H9 (cell line): ENCODE results near the gene THBS4. TPM values are rescaled to one million over a fixed set of nuclear protein-coding genes. Genes with fewer than 3 reads are reported as not detected.

ENCODE experiments used
- DNase-seq: peaks from one replicate; pipeline ENCODE4 v3.0.0-alpha.2; 2017
- H2AFZ ChIP-seq: one replicate; pipeline ENCODE4 v1.6.1; 2013; ENCODE audit warnings: mild to moderate bottlenecking, low read length, control low read depth, moderate library complexity
- H2AK5ac ChIP-seq: 2 replicates; pipeline ENCODE4 v1.6.1; 2013; ENCODE audit warnings: low read length, control low read depth, mixed read lengths; ENCODE audit not compliant: insufficient read length
- H2BK120ac ChIP-seq: one replicate; pipeline ENCODE4 v1.6.1; 2013; ENCODE audit warnings: low read depth, mild to moderate bottlenecking, low read length, control low read depth, inconsistent platforms; ENCODE audit not compliant: poor library complexity, severe bottlenecking
- H2BK12ac ChIP-seq: 2 replicates; pipeline ENCODE4 v1.6.1; 2013; ENCODE audit warnings: low read length, control low read depth, mixed read lengths, low read depth; ENCODE audit not compliant: insufficient read length
- H2BK15ac ChIP-seq: 2 replicates; pipeline ENCODE4 v1.6.1; 2013; ENCODE audit warnings: low read depth, low read length, control low read depth
- H2BK20ac ChIP-seq: one replicate; pipeline ENCODE4 v1.6.1; 2013; ENCODE audit warnings: low read depth, mild to moderate bottlenecking, low read length, control low read depth, inconsistent platforms; ENCODE audit not compliant: poor library complexity, severe bottlenecking
- H2BK5ac ChIP-seq: 2 replicates; pipeline ENCODE4 v1.6.1; 2013; ENCODE audit warnings: low read length, control low read depth, mixed read lengths; ENCODE audit not compliant: insufficient read length
- H3K14ac ChIP-seq: 2 replicates; pipeline ENCODE4 v1.6.1; 2013; ENCODE audit warnings: low read length, control low read depth; ENCODE audit not compliant: insufficient read depth
- H3K18ac ChIP-seq: 2 replicates; pipeline ENCODE4 v1.6.1; 2013; ENCODE audit warnings: low read depth, mild to moderate bottlenecking, mixed read lengths, low read length, control low read depth; ENCODE audit not compliant: insufficient read length
- H3K23ac ChIP-seq: 2 replicates; pipeline ENCODE4 v1.6.1; 2013; ENCODE audit warnings: low read length, control low read depth, mixed read lengths, low read depth; ENCODE audit not compliant: insufficient read length
- H3K23me2 ChIP-seq: 2 replicates; pipeline ENCODE4 v1.6.1; 2013; ENCODE audit warnings: low read depth, mild to moderate bottlenecking, mixed read lengths, low read length, control low read depth; ENCODE audit not compliant: insufficient read length, poor library complexity, severe bottlenecking
- H3K27ac ChIP-seq: 2 replicates; pipeline ENCODE4 v1.5.1; 2013; ENCODE audit warnings: low read length, control low read depth, mixed read lengths, low read depth; ENCODE audit not compliant: insufficient read length
- H3K27me3 ChIP-seq: 2 replicates; pipeline ENCODE4 v1.6.1; 2013; ENCODE audit warnings: low read length, control low read depth, inconsistent platforms; ENCODE audit not compliant: insufficient read depth
- H3K4ac ChIP-seq: 2 replicates; pipeline ENCODE4 v1.6.1; 2013; ENCODE audit warnings: low read depth, mild to moderate bottlenecking, control low read depth, inconsistent platforms, low read length, moderate library complexity
- H3K4me1 ChIP-seq: 2 replicates; pipeline ENCODE4 v1.6.1; 2013; ENCODE audit warnings: low read length, control low read depth, inconsistent platforms; ENCODE audit not compliant: insufficient read depth
- H3K4me2 ChIP-seq: 2 replicates; pipeline ENCODE4 v1.6.1; 2013; ENCODE audit warnings: low read length, control low read depth, mixed read lengths; ENCODE audit not compliant: insufficient read length, insufficient read depth
- H3K56ac ChIP-seq: 2 replicates; pipeline ENCODE4 v1.6.1; 2013; ENCODE audit warnings: low read depth, mild to moderate bottlenecking, mixed read lengths, low read length, control low read depth; ENCODE audit not compliant: insufficient read length
- H3K79me1 ChIP-seq: 2 replicates; pipeline ENCODE4 v1.6.1; 2013; ENCODE audit warnings: low read depth, mild to moderate bottlenecking, moderate library complexity, low read length, control low read depth, inconsistent platforms; ENCODE audit not compliant: insufficient read depth, poor library complexity, severe bottlenecking
- H3K79me2 ChIP-seq: 2 replicates; pipeline ENCODE4 v1.6.1; 2013; ENCODE audit warnings: low read length, control low read depth, inconsistent platforms; ENCODE audit not compliant: insufficient read depth
- H3K9ac ChIP-seq: 2 replicates; pipeline ENCODE4 v1.6.1; 2013; ENCODE audit warnings: low read length, control low read depth, mixed read lengths; ENCODE audit not compliant: insufficient read length; ENCODE audit errors: extremely low read depth
- H3K9me3 ChIP-seq: one replicate; pipeline ENCODE4 v1.6.1; 2013; ENCODE audit warnings: low read depth, low read length, inconsistent platforms; ENCODE audit not compliant: control insufficient read depth
- H3T11ph ChIP-seq: one replicate; pipeline ENCODE4 v1.6.1; 2013; ENCODE audit warnings: mild to moderate bottlenecking, low read length, control low read depth, inconsistent platforms
- H4K20me1 ChIP-seq: one replicate; pipeline ENCODE4 v1.6.1; 2013; ENCODE audit not compliant: control insufficient read depth, insufficient read length, insufficient read depth
- H4K5ac ChIP-seq: 2 replicates; pipeline ENCODE4 v1.6.1; 2013; ENCODE audit warnings: low read depth, mild to moderate bottlenecking, mixed read lengths, low read length, control low read depth; ENCODE audit not compliant: insufficient read length
- H4K8ac ChIP-seq: replicated peaks from 2 replicates; pipeline ENCODE4 v1.6.1; 2013; ENCODE audit warnings: low read length, control low read depth, mixed read lengths, low read depth; ENCODE audit not compliant: insufficient read length
- H4K91ac ChIP-seq: 2 replicates; pipeline ENCODE4 v1.6.1; 2013; ENCODE audit warnings: low read depth, mild to moderate bottlenecking, moderate library complexity, mixed read lengths, low read length, control low read depth; ENCODE audit not compliant: insufficient read length
- H3K27ac Mint-ChIP-seq, 3 experiments: 2 replicates in 2 of 3; 3 replicates in 1 of 3; pipeline ENCODE4 v1.8.0; 2020 to 2021; ENCODE audit warnings: mixed read lengths in 3 of 3, mild to moderate bottlenecking in 1 of 3, moderate library complexity in 1 of 3
- H3K27me3 Mint-ChIP-seq: 2 replicates; pipeline ENCODE4 v1.8.0; 2021; ENCODE audit warnings: low read depth, mild to moderate bottlenecking, moderate library complexity, mixed read lengths
- H3K36me3 Mint-ChIP-seq, 3 experiments: 2 replicates in 2 of 3; 3 replicates in 1 of 3; pipeline ENCODE4 v1.8.0; 2020 to 2021; ENCODE audit warnings: low read depth in 3 of 3, mixed read lengths in 3 of 3; ENCODE audit not compliant: insufficient read depth in 1 of 3
- H3K4me1 Mint-ChIP-seq, 2 experiments: 2 replicates each; pipeline ENCODE4 v1.8.0; 2020; ENCODE audit warnings: mixed read lengths in 2 of 2
- H3K4me3 Mint-ChIP-seq, 2 experiments: 2 replicates in 1 of 2; 3 replicates in 1 of 2; pipeline ENCODE4 v1.8.0; 2020 to 2021; ENCODE audit warnings: mild to moderate bottlenecking in 2 of 2, mixed read lengths in 2 of 2, moderate library complexity in 1 of 2
- H3K9me3 Mint-ChIP-seq, 2 experiments: 2 replicates in 1 of 2; 3 replicates in 1 of 2; pipeline ENCODE4 v1.8.0; 2020; ENCODE audit warnings: mild to moderate bottlenecking in 2 of 2, mixed read lengths in 2 of 2, moderate library complexity in 1 of 2
- WGBS: extraction: QIAGEN DNeasy Blood & Tissue Kit; methylation state at CpG from one replicate; pipeline ENCODE4 v1.1.7; 2013; ENCODE audit warnings: missing lambda C conversion rate, low lambda C conversion rate, mixed read lengths; ENCODE audit not compliant: insufficient read length; ENCODE audit errors: extremely low coverage; 5-methylcytosine and 5-hydroxymethylcytosine counted together
- total RNA-seq: library from RNA; stranded (reverse); gene quantifications from 2 replicates; pipeline ENCODE4 v1.2.1, GENCODE V29; 2021
- TF ChIP-seq, protein P1 (sequence below): fragments of 200-600 bp; sonication (generic); conservative IDR thresholded peaks from 3 replicates; pipeline ENCODE4 v1.8.0; 2021; ENCODE audit warnings: antibody characterized with exemption, mild to moderate bottlenecking

Gene THBS4
- total RNA-seq, 1 experiment from 2014 or later, result 19.0 TPM

GRCh38 chr5:80122579-80122978, 87.4 kb downstream of the THBS4 start:
- TF ChIP-seq, protein P1, sequence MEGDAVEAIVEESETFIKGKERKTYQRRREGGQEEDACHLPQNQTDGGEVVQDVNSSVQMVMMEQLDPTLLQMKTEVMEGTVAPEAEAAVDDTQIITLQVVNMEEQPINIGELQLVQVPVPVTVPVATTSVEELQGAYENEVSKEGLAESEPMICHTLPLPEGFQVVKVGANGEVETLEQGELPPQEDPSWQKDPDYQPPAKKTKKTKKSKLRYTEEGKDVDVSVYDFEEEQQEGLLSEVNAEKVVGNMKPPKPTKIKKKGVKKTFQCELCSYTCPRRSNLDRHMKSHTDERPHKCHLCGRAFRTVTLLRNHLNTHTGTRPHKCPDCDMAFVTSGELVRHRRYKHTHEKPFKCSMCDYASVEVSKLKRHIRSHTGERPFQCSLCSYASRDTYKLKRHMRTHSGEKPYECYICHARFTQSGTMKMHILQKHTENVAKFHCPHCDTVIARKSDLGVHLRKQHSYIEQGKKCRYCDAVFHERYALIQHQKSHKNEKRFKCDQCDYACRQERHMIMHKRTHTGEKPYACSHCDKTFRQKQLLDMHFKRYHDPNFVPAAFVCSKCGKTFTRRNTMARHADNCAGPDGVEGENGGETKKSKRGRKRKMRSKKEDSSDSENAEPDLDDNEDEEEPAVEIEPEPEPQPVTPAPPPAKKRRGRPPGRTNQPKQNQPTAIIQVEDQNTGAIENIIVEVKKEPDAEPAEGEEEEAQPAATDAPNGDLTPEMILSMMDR, result no peak
- Mint-ChIP-seq H3K9me3 (peaks cover 3 to 7% of the 10 kb centered on the region in 2 experiments; a peak in 3 of 5 replicates), H3K4me1 (peaks cover 0 to 6% of the 10 kb centered on the region in 2 experiments; a peak in 2 of 4 replicates)

More at GRCh38 chr5:80122579-80122978, 87.4 kb downstream of the THBS4 start:
- no CpG with 5 or more reads among the region's 2 CpGs for WGBS
- Histone ChIP-seq H3K23ac (no peak overlapping the region), H3K4me2 (no peak overlapping the region), H3K18ac (no peak overlapping the region), H2BK12ac (no peak overlapping the region), H3T11ph (no peak overlapping the region), H3K79me2 (no peaks in the 10 kb centered on the region), H3K9ac (no peak overlapping the region), H3K4me1 (no peaks in the 10 kb centered on the region), H4K5ac (no peak overlapping the region), H3K79me1 (no peaks in the 10 kb centered on the region), H3K9me3 (no peaks in the 10 kb centered on the region), H2AK5ac (no peak overlapping the region), H3K14ac (no peak overlapping the region), H3K56ac (no peak overlapping the region), H2BK20ac (no peak overlapping the region), H4K8ac (no peak overlapping the region), H4K91ac (no peak overlapping the region), H3K27me3 (no peaks in the 10 kb centered on the region), H3K4ac (no peak overlapping the region), H2BK5ac (no peak overlapping the region), H3K23me2 (no peaks in the 10 kb centered on the region), H2BK120ac (no peak overlapping the region), H2BK15ac (no peak overlapping the region), H4K20me1 (no peaks in the 10 kb centered on the region), H3K27ac (no peak overlapping the region), H2AFZ (no peak overlapping the region)
- H3K27ac Mint-ChIP-seq, result no peak overlapping the region
- no peak for DNase-seq
- no peaks in the 10 kb centered on the region; the same call in none of the 2 replicates for H3K27me3 Mint-ChIP-seq
- peaks cover 2 to 11% (median 6%) of the 10 kb centered on the region in 3 experiments; a peak in 5 of 7 replicates for H3K36me3 Mint-ChIP-seq
- H3K4me3 Mint-ChIP-seq, result no peak overlapping the region
